NCI-H146 treated with DMSO at 0.1 percent for 48 hours (cell line): ENCODE data around the gene SBF1.
"Not testable (repeated sequence)": the region's sequence is repeated elsewhere in the genome, so short reads cannot be mapped to it uniquely, and the experiment has no call there.

ENCODE experiments used
- DNase-seq: peaks from one replicate; lab custom pipeline; 2025; ENCODE audit not compliant: unreplicated experiment; lab: John Stamatoyannopoulos, UW

Gene SBF1, protein sequence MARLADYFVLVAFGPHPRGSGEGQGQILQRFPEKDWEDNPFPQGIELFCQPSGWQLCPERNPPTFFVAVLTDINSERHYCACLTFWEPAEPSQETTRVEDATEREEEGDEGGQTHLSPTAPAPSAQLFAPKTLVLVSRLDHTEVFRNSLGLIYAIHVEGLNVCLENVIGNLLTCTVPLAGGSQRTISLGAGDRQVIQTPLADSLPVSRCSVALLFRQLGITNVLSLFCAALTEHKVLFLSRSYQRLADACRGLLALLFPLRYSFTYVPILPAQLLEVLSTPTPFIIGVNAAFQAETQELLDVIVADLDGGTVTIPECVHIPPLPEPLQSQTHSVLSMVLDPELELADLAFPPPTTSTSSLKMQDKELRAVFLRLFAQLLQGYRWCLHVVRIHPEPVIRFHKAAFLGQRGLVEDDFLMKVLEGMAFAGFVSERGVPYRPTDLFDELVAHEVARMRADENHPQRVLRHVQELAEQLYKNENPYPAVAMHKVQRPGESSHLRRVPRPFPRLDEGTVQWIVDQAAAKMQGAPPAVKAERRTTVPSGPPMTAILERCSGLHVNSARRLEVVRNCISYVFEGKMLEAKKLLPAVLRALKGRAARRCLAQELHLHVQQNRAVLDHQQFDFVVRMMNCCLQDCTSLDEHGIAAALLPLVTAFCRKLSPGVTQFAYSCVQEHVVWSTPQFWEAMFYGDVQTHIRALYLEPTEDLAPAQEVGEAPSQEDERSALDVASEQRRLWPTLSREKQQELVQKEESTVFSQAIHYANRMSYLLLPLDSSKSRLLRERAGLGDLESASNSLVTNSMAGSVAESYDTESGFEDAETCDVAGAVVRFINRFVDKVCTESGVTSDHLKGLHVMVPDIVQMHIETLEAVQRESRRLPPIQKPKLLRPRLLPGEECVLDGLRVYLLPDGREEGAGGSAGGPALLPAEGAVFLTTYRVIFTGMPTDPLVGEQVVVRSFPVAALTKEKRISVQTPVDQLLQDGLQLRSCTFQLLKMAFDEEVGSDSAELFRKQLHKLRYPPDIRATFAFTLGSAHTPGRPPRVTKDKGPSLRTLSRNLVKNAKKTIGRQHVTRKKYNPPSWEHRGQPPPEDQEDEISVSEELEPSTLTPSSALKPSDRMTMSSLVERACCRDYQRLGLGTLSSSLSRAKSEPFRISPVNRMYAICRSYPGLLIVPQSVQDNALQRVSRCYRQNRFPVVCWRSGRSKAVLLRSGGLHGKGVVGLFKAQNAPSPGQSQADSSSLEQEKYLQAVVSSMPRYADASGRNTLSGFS (N-terminal part only)

DNA sequence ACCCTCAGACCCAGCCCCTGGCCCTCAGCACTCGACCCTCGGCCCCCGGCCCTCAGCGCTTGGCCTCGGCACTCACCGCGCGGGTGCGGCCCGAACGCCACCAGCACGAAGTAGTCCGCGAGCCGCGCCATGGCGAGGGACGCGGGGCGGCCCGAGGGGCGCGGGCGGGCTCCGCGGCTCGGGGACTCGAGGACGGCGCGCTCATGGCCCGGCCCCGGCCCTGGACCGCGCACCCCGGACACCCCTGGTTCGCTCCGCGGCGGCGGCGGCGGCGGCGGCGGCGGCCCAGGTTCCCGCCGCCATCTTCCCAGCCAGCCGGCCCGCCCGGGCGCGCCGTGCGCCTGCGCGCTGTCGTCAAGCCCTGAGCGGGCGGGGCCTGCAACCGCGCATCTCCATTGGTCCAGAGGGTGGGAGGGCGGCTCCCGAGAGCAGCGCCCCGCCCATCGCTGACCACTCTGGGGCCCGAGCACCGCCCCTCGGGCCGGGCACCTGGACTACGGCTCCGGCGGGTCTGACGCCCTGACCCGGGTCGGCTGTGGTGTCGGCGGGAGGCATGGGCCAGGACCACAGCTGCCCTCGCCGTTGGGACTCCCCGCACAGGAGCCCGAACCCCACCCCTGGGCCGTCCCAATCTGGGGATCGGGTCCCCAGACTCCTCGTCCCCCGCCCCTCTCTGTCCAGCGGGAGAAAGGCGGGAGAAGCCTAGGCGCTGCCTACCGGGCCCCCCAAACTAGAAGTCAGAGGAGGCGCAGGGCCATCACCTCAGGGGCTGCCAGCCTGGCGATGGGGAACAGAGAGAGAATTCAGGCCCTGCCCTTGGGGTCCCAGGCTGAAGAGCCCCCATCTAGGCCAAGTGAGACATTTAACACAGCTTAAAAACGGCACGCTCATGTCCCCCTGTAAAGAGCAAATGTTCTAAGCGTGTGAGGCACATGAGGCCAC is at the start of gene SBF1:
TSS of gene SBF1 (minus strand) at position 326 of the 942 bp plus-strand sequence. CDS start at position 131, 195 bp downstream.
- peak; percentile 57 for DNase-seq

DNA sequence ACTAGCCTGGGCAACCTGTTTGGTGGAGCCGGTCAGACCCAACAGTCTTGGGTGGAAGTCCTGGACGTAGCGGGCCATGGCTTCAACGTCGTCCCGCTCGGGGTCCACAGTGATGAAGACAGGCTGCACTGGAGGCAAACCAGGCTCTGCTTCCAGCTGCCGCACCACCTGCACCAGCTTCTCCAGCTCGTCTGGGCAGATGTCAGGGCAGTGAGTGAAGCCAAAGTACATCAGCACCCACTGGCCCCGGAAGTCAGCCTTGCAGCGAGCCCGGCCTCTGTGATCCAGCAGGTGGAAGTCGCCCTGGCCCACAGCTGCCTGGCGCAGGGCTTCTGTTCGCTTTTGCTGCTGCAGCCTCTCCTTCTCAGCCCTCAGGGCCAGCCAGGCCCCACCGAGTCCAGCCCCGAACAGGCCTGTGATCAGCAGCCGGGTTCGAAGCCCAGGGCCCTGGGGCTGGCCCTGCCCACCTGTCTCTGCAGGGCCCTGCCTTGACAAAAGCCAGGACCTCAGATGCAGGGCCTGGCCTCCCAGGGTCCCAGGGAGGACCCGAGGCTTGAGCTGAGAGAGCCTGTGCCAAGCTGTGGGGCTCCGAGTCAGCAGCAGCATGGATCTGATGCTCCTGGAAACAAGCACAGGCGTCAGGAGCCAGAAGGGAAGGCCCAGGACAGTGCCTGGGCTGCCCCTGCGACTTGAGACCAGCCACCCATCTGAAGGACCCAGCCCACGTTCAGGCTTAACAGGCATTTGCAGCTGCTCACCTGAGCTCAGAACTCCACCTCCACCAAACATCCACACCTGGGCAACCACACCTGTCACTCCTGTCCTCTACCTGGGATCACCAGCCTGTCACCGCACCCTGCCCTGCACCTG is 49.2 kb upstream of the SBF1 start:
- no peak for DNase-seq

DNA sequence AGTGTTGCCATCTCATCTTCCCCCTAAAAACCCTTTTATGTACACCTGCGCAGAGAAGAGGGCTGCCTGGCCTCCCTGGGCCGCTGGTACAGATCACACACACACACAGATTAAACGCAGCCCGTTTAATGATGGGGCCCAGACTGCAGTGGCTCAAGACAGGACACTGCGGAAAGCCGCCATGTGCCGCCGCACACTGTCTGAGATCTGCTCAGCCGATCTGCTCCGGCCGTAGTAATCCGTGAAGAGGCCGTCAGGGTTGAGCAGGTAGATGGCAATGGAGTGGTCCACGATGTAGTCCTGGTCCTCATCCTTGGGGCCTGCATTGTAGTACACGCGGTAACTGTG is 48.6 kb upstream of the SBF1 start:
- DNase-seq = no peak

DNA sequence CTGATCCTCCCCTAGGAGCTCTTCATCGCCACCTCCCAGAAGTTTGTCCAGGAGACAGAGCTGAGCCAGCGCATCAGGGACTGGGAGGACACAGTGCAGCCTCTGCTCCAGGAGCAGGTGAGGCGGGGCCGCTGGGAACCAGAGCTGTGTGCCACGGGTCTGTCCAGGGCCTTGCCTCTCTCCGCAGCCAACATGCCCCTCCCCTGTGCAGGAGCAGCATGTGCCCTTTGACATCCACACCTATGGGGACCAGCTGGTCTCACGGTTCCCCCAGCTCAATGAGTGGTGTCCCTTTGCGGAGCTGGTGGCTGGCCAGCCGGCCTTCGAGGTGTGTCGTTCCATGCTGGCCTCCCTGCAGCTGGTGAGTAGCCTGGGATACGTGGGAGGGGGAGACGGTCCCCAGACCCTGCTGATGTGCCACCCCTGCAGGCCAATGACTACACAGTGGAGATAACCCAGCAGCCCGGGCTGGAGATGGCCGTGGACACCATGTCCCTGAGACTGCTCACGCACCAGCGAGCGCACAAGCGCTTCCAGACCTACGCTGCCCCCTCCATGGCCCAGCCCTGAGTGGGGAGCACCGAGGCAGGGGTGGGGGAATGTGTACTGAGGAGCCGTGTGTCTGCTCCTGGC is 48.1 kb upstream of the SBF1 start:
- no peak for DNase-seq

DNA sequence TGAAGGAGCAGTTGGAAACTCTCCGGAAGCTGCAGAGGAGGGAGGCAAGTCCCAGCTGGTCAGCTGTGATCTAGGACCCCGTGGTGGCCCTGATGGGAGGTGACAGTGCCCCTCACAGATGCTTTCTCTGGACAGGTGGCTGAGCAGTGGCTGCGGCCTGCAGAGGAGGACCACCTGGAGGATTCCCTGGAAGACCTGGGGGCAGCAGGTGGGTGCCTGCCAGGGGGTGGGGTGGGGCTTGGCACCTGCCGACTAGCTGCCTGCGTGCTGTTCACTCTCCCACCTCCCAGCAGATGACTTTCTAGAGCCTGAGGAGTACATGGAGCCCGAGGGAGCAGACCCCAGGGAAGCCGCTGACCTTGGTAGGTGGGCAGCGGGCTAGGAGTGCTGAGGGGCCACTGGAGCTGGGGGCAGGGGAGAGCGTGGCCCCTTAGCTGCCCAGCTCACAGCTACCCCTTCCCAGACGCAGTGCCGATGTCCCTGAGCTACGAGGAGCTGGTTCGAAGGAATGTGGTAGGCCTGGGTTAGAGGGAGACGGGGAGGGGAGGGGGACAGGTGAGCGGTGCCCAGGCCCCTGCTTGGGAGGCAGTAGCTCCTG is 47.5 kb upstream of the SBF1 start:
- no peak for DNase-seq

DNA sequence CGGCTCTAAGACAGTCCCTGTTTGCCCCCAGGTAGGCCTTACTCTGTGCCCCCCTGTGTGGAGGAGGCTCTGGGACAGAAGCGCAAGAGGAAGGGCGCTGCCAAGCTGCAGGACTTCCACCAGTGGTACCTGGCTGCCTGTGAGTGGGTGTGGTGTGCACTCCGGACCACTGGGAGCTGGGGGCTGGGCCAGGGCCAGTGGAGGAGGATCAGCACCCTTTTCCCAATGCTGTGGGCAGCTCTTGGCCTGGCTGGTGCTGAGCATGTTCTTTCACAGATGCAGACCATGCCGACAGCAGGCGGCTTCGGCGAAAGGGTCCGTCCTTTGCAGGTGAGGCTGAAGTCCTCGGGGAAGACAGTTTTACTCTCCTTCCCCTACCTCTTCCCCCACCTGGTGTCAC is 46.9 kb upstream of the SBF1 start:
- DNase-seq = no peak

DNA sequence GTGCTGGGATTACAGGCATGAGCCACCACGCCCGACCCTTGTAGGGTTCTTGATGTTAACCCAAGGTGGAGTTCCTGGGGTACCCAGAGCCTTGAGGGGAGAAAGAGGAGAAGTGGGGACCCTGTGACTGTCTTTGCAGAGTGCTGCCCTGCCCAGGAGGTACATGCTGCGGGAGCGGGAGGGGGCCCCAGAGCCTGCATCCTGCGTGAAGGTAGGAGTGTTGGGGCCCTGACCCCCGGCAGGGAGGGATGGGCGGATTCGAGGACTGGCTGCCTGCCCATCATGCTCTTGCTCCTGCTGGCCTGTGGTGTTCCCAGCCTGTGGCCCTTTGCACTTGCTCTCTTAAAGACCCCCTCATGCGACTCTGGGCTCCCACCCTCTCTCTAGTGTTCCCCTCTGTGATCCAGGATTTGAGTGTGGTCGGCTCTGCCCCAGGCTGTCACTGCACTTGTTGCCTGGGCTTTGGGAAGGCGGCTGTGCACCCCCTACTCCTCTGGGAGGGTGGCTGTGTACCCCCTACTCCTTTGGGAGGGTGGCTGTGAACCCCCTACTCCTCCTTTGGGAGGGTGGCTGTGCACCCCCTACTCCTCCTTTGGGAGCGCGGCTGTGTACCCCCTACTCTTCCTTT is 46.1 kb upstream of the SBF1 start:
- no peak for DNase-seq

DNA sequence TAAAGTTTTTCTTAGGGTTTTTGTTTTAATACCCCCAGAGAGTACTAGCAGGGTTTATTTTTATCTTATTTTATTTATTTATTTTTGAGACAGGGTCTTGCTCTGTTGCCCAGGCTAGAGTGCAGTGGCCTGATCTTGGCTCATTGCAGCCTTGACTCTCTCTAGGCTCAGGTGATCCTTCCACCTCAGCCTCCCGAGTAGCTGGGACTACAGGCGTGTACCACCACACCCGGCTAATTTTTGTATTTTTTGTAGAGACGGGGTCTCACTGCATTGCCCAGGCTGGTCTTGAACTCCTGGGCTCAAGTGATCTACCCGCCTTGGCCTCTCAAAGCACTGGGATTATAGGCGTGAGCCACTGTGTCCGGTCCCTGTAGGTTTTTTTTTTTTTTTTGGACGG is 45.3 kb upstream of the SBF1 start:
- not testable (repeated sequence) for DNase-seq

DNA sequence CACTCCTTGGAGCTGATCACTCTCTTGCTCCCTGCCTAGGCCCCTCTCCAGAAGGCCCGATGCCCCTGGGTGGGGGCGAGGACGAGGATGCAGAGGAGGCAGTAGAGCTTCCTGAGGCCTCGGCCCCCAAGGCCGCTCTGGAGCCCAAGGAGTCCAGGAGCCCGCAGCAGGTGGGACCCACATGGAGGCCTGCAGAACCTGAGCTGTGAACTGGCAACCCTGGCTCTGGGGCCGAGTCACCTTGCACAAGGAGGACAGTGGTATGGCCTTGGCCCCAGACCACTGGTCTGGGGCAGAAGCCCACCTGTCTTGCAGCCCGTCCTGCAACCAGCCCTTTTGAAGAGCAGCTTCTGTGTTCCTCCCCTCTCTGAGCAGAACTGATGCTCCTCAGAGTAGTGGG is 44.3 kb upstream of the SBF1 start:
- DNase-seq = no peak

DNA sequence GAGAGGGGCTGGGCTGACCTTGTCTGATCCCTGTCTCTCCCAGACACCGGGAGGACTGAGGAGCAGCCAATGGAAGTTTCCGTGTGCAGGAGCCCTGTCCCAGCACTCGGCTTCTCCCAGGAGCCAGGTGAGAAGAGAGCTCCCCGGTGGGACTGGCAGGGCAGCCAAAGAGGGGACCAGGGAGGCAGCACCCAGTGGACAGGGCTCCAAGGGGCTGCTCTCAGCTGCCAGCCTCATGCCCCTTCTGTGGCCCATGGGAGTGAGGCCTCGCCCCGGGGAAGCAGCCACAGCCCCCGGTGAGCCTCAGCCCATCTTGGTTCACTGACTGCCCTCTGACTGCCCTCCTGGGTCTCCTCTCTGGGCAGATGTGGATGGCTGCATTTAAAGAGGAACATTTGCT is 43.8 kb upstream of the SBF1 start:
- no peak for DNase-seq

DNA sequence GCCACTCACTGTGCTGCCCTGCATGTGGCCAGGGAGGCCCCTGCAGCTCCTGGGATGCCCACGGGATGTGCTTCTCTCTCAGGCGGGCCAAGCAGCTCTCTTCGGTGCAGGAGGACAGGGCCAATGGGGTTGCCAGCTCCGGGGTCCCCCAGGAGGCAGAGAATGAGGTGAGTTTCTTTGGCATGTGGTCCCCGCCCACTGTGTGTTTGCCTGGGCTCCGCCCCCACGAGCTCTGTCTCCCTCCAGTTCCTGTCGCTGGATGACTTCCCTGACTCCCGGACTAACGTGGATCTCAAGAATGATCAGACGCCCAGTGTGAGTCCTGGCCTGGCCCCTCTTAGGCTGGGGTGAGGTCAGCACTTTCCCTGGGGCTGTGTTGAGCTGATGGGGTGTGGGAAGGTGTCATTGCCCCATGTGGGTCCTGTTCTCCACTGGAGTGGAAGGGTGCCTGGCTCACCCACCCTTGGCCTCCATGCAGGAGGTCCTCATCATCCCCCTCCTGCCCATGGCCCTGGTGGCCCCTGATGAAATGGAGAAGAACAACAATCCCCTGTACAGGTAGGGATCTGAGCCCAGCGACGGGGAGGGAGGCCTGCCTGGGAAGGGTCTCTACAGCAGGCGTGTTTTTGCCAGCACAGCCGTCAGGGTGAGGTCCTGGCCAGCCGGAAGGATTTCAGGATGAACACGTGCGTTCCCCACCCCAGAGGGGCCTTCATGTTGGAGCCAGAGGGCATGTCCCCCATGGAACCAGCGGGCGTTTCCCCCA is 42.8 kb upstream of the SBF1 start:
- DNase-seq = no peak

DNA sequence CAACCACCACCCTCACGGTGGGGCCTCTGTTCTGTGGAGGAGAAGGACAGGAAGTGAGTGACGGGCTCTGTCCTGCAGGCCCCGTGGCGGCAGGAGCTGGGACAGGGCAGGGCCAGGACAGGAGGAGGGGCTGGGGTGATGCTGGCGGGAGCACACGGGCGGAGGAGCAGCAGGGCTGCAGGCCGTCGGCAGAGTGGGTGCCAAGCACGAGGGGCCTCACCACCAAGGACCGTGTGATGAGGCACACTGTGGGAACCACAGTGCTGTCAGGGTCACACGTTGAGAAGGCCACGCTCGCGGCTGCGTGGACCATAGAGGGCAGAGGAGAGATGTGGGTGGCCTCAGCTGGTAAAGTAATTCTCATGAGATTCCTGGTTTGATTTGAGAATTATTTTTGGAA is 42.1 kb upstream of the SBF1 start:
- DNase-seq = no peak

DNA sequence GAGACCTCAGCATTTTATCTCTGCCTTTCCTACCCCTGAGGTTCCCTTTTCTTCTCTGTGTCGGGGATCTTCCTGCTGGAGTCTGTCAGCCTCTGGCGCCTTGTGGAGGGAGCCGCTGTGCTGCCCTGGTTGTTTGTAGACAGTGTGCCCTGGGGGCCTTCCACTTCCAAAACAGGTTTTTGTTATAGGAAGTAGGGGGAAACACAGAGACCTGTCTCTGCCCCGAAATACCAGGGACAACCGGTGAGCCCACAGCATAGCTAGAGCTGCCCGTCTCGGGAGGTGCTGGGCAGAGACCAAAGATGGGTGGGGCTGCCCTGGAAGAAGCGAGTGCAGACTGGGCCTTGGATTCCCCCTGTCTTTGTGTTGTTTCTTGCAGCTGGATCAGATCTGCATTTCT is 41.2 kb upstream of the SBF1 start:
- DNase-seq = no peak

DNA sequence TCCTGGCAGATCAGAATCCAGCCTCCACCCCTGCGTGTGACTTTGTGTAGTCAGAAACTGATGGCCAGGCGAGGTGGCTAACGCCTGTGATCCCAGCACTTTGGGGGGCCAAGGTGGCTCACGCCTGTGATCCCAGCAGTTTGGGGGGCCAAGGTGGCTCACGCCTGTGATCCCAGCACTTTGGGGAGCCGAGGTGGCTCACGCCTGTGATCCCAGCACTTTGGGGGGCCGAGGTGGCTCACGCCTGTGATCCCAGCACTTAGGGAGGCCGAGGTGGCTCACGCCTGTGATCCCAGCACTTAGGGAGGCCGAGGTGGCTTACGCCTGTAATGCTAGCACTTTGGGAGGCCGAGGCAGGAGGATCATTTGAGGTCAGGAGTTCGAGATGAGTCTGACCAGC is 38.3 kb upstream of the SBF1 start:
- no peak for DNase-seq

DNA sequence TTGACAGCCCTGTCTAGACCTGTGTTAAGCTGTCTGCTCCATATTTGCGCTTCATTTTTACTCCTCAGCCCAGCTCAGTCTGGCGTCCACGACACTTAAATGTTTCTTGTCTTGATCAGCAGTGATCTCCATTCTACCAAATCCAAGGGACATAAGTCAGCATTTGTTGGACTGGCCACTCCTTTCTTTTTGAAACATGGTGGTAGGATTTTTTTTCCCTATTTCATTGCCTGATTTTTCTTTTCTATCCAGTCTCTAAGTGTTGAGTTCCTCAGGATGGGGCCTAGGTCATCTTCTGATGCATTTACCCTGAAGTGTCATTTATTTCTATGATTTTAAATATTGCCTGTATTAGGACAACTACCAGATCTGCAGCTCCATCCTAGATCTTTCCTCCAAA is 34.1 kb upstream of the SBF1 start:
- DNase-seq = no peak

DNA sequence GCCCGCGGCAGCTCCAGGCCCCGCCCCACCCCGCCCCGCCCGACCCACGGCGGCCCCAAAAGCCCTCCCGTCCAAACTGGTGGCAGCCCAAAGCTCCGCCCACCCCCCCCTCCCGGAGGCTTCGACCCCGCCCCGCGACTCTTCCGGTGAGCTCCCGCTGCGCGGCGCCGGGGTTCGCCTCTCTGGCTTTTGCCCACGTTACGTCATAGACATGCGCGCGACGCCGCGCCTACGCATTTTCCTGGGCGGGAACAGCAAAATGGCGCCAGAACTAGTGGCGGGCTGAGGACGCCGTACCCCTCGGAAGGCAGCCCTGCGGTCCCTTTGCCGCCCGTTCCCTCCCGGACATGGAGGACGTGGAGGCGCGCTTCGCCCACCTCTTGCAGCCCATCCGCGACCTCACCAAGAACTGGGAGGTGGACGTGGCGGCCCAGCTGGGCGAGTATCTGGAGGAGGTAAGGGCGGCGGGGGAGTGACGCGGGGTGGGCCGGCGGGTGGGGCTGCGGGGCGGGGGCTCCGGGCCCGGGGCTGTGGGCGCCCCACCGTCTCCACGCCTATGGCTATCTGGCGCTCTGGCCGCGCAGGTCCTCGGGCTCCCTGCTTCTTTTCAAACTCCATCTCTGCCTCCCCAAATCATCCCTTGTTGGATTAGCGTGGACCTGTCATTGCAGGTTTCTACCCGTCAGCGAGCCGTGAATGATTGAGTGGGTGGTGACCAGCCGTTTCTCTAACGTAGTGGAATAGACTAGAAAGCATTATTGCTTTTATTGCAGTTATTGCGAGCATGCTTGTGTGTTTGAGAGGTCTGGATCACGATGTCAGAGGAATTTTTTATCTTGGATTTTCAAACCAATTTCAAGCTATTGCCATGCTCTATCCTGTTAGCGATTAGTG is 33.4 kb upstream of the SBF1 start, which contains the start of gene NCAPH2:
TSS of gene NCAPH2 (plus strand) at position 234 of the 894 bp plus-strand sequence. CDS start at position 348, 114 bp downstream.
- DNase-seq = peak; percentile 73
